Brain microvascular endothelial cell (primary cell): Measurements from ENCODE around the gene SNX3.
"Not testable (repeated sequence)": the region's sequence is repeated elsewhere in the genome, so short reads cannot be mapped to it uniquely, and the experiment has no call there.

ENCODE experiments used
- DNase-seq: peaks from one replicate; pipeline ENCODE4 v3.0.0-alpha.2; 2020
- H3K27ac ChIP-seq: fragments of 250-450 bp; sonication (Bioruptor Pico); 2 replicates; pipeline ENCODE4 v1.5.1; 2020; ENCODE audit warnings: mild to moderate bottlenecking, moderate library complexity
- H3K27me3 ChIP-seq: fragments of 250-450 bp; sonication (Bioruptor Pico); replicated peaks from 2 replicates; pipeline ENCODE4 v1.5.1; 2020; ENCODE audit warnings: mild to moderate bottlenecking
- H3K36me3 ChIP-seq: fragments of 250-450 bp; sonication (Bioruptor Pico); replicated peaks from 2 replicates; pipeline ENCODE4 v1.5.1; 2020; ENCODE audit warnings: mild to moderate bottlenecking
- H3K4me3 ChIP-seq: 2 replicates; pipeline ENCODE4 v1.5.1; 2011; ENCODE audit warnings: low read depth, mild to moderate bottlenecking, control low read depth, low read length, moderate library complexity
- CTCF ChIP-seq: IDR thresholded peaks from 2 replicates; pipeline ENCODE4 v1.5.1; 2011; ENCODE audit warnings: low read depth, mild to moderate bottlenecking, moderate library complexity, low read length, control low read depth, inconsistent platforms; ENCODE audit errors: missing control alignments
- in situ Hi-C: cut with HindIII; loops from 2 replicates; pipeline ENCODE4 v1.10.0; 2017; ENCODE audit warnings: low sequenced_read_pairs, low pct_ligation_motif_present

The SNX3 gene

GRCh38 chr6:108294727-108295625 lies 34.1 kb upstream of the SNX3 start, which contains the start of gene AFG1L:
AFG1L (plus strand) TSS chr6:108295054; CDS start chr6:108295080, 26 bp downstream.
- in situ Hi-C loops: no loop called here
- Histone ChIP-seq H3K27ac (peak within 1 kb of the TSS; percentile 88), H3K36me3 (no peaks in the 10 kb centered on the region), H3K27me3 (no peaks in the 10 kb centered on the region), H3K4me3 (peak within 1 kb of the TSS; percentile 97)
- TF ChIP-seq CTCF: no peak
- DNase-seq: peak; percentile 87

DNA sequence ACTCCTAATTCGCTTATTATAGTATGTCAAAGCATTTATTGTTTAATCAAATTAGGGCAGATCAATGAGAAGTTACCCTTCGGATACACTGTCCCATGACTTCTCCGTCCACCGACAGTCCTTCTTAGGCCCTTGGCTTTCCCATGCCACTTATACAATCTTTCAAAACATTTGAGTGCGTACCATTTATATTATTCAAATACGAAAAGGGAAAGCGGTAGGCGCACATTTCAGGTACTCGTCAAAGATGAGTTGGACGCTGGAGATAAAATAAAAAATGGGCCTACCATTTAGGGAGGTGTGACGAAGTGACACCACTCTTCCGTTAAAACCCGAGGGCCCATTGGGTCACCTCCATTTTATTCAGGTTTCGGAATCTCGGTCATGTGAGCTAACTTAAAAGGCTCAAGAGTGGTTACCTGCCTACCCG lies 33.5 kb upstream of the SNX3 start:
- peak overlapping the region; percentile 88 for H3K27ac ChIP-seq
- no peak for DNase-seq
- no peaks in the 10 kb centered on the region for H3K36me3 ChIP-seq
- in situ Hi-C loops: no loop called here
- no peak for TF ChIP-seq CTCF
- H3K4me3 ChIP-seq: peak overlapping the region; percentile 97
- no peaks in the 10 kb centered on the region for H3K27me3 ChIP-seq

- H3K27me3 ChIP-seq: no peaks in the 10 kb centered on the region
- H3K4me3 ChIP-seq: peak overlapping the region; percentile 97
These were observed 32.9 kb upstream of the SNX3 start for GRCh38 chr6:108293527-108294296.

GRCh38 chr6:108292561-108292960 lies 31.7 kb upstream of the SNX3 start:
- DNase-seq, in situ Hi-C loops, H3K36me3 ChIP-seq, H3K27me3 ChIP-seq, H3K27ac ChIP-seq, H3K4me3 ChIP-seq: not testable (repeated sequence)

More at GRCh38 chr6:108293527-108294296, 32.9 kb upstream of the SNX3 start:
- DNase-seq: no peak
- in situ Hi-C loops: no loop called here
- Histone ChIP-seq H3K36me3 (no peaks in the 10 kb centered on the region), H3K27ac (no peak overlapping the region)
- no peak for TF ChIP-seq CTCF

- H3K27ac ChIP-seq: no peak overlapping the region
- in situ Hi-C loops: no loop called here
- no peak for TF ChIP-seq CTCF
- no peak overlapping the region for H3K4me3 ChIP-seq
- no peak for DNase-seq
- H3K27me3 ChIP-seq: no peaks in the 10 kb centered on the region
- no peaks in the 10 kb centered on the region for H3K36me3 ChIP-seq
These were observed 30.3 kb upstream of the SNX3 start for GRCh38 chr6:108291091-108291490.

DNA sequence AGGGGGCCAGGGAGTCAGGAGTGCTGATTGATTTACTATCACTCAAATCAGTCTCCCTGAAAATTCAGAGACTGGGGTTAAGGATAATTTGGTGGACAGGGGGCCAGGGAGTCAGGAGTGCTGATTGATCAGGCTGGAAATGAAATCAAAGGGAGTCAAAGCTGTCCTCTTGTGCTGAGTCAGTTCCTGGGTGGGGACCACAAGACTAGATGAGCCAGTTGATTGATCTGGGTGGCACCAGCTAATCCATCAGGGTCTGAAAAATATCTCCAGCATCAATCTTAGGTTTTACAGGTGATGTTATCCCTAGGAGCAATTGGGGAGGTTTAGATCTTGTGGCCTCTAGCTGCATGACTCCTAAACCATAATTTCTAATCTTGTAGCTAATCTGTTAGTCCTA lies 27.9 kb upstream of the SNX3 start:
- Histone ChIP-seq H3K4me3 (no peak overlapping the region), H3K27ac (no peak overlapping the region), H3K36me3 (no peaks in the 10 kb centered on the region), H3K27me3 (no peaks in the 10 kb centered on the region)
- TF ChIP-seq CTCF: no peak
- no peak for DNase-seq
- in situ Hi-C loops: no loop called here
